OCI-LY1 (cell line): Measurements from ENCODE around the gene DFFB.

Source experiments
- H2AFZ ChIP-seq: fragments of 200-600 bp; sonication (generic), shearing (Covaris generic); 2 replicates; pipeline ENCODE4 v1.6.0; 2014; ENCODE audit warnings: antibody characterized with exemption, mild to moderate bottlenecking, low read length
- H3F3A ChIP-seq: fragments of 200-600 bp; sonication (generic), shearing (Covaris generic); 2 replicates; pipeline ENCODE4 v1.6.0; 2014; ENCODE audit warnings: mild to moderate bottlenecking, antibody characterized with exemption, low read length, moderate library complexity; ENCODE audit not compliant: insufficient read depth
- H3K27ac ChIP-seq: fragments of 200-600 bp; sonication (generic); 2 replicates; pipeline ENCODE4 v1.5.1; 2014; ENCODE audit warnings: low read length, mixed run types, mild to moderate bottlenecking, low read depth; ENCODE audit not compliant: poor library complexity, severe bottlenecking
- H3K27me3 ChIP-seq: fragments of 200-600 bp; sonication (generic); 2 replicates; pipeline ENCODE4 v1.6.0; 2014; ENCODE audit warnings: antibody characterized with exemption, mild to moderate bottlenecking, low read length, moderate library complexity; ENCODE audit not compliant: insufficient read depth
- H3K36me3 ChIP-seq: fragments of 200-600 bp; sonication (generic); 2 replicates; pipeline ENCODE4 v1.6.1; 2014; ENCODE audit warnings: mild to moderate bottlenecking, antibody characterized with exemption, low read length, moderate library complexity, mixed read lengths; ENCODE audit not compliant: insufficient read depth
- H3K4me1 ChIP-seq: fragments of 200-600 bp; sonication (generic); 2 replicates; pipeline ENCODE4 v1.5.1; 2014; ENCODE audit warnings: mild to moderate bottlenecking, low read length, moderate library complexity; ENCODE audit not compliant: insufficient read depth, severe bottlenecking
- H3K4me2 ChIP-seq: fragments of 200-600 bp; sonication (generic), shearing (Covaris generic); 2 replicates; pipeline ENCODE4 v1.6.1; 2014; ENCODE audit warnings: low read length
- H3K4me3 ChIP-seq: fragments of 200-600 bp; sonication (generic); 2 replicates; pipeline ENCODE4 v1.5.1; 2014; ENCODE audit warnings: low read length, low read depth, mild to moderate bottlenecking, mixed read lengths; ENCODE audit not compliant: poor library complexity, severe bottlenecking
- H3K79me2 ChIP-seq: fragments of 200-600 bp; shearing (Covaris generic); 2 replicates; pipeline ENCODE4 v1.6.1; 2016; ENCODE audit warnings: mixed run types, low read length, mixed read lengths; ENCODE audit not compliant: insufficient read depth
- H3K9ac ChIP-seq: fragments of 200-600 bp; sonication (generic), shearing (Covaris generic); 2 replicates; pipeline ENCODE4 v1.6.1; 2014; ENCODE audit warnings: mild to moderate bottlenecking, low read length, mixed read lengths
- H3K9me2 ChIP-seq: fragments of 200-600 bp; sonication (generic), shearing (Covaris generic); 2 replicates; pipeline ENCODE4 v1.6.1; 2014; ENCODE audit warnings: low read depth, mild to moderate bottlenecking, low read length, mixed read lengths
- H3K9me3 ChIP-seq: fragments of 200-600 bp; shearing (Covaris generic); 2 replicates; pipeline ENCODE4 v1.6.1; 2014; ENCODE audit warnings: low read length, mixed read lengths
- H4K20me1 ChIP-seq: fragments of 200-600 bp; sonication (generic), shearing (Covaris generic); 2 replicates; pipeline ENCODE4 v1.6.0; 2016; ENCODE audit warnings: mild to moderate bottlenecking, low read length; ENCODE audit not compliant: insufficient read depth
- CTCF ChIP-seq: fragments of 200-600 bp; sonication (generic), shearing (Covaris generic); IDR thresholded peaks from 2 replicates; pipeline ENCODE4 v1.5.1; 2017; ENCODE audit warnings: mild to moderate bottlenecking, antibody characterized with exemption, low read length, moderate library complexity, mixed read lengths
- EZH2 ChIP-seq: fragments of 200-600 bp; sonication (generic), shearing (Covaris generic); IDR thresholded peaks from 2 replicates; pipeline ENCODE4 v1.8.0; 2017; ENCODE audit warnings: borderline replicate concordance, mixed run types, mild to moderate bottlenecking, antibody characterized with exemption, low read length, moderate library complexity, mixed read lengths

Gene DFFB

GRCh38 chr1:3837685-3838084, 19.6 kb upstream of the DFFB start:
- TF ChIP-seq EZH2 (no peak), CTCF (no peak)
- H3K9ac ChIP-seq = no peak overlapping the region

GRCh38 chr1:3838788-3839187, 18.5 kb upstream of the DFFB start:
- TF ChIP-seq CTCF (no peak), EZH2 (no peak)
- H2AFZ ChIP-seq = no peak overlapping the region
- H3K9me2 ChIP-seq = no peaks in the 10 kb centered on the region
- no peaks in the 10 kb centered on the region for H3F3A ChIP-seq
- H3K4me1 ChIP-seq = no peaks in the 10 kb centered on the region
- H3K27me3 ChIP-seq = no peaks in the 10 kb centered on the region
- H3K9me3 ChIP-seq = peaks cover 9% of the 10 kb centered on the region
- no peaks in the 10 kb centered on the region for H3K79me2 ChIP-seq
- H3K9ac ChIP-seq = no peak overlapping the region
- H3K36me3 ChIP-seq = peaks cover 81% of the 10 kb centered on the region
- no peaks in the 10 kb centered on the region for H4K20me1 ChIP-seq
- H3K4me2 ChIP-seq = no peak overlapping the region
- H3K4me3 ChIP-seq = no peak overlapping the region
- H3K27ac ChIP-seq = no peak overlapping the region

More at GRCh38 chr1:3837685-3838084, 19.6 kb upstream of the DFFB start:
- H3K9me2 ChIP-seq = no peaks in the 10 kb centered on the region
- peaks cover 9% of the 10 kb centered on the region for H3K9me3 ChIP-seq
- no peaks in the 10 kb centered on the region for H3K79me2 ChIP-seq
- H3K27ac ChIP-seq = no peak overlapping the region
- no peak overlapping the region for H2AFZ ChIP-seq
- no peaks in the 10 kb centered on the region for H3K27me3 ChIP-seq
- peaks cover 80% of the 10 kb centered on the region for H3K36me3 ChIP-seq
- H3K4me1 ChIP-seq = no peaks in the 10 kb centered on the region
- H3K4me3 ChIP-seq = no peak overlapping the region
- H3K4me2 ChIP-seq = no peak overlapping the region
- no peaks in the 10 kb centered on the region for H4K20me1 ChIP-seq
- no peaks in the 10 kb centered on the region for H3F3A ChIP-seq

- peaks cover 88% of the 10 kb centered on the region for H3K36me3 ChIP-seq
Observed at GRCh38 chr1:3841491-3841890, 15.8 kb upstream of the DFFB start.

More at GRCh38 chr1:3841491-3841890, 15.8 kb upstream of the DFFB start:
- no peak for TF ChIP-seq EZH2
- TF ChIP-seq CTCF = no peak
- Histone ChIP-seq H3K9me3 (peaks cover 9% of the 10 kb centered on the region), H4K20me1 (no peaks in the 10 kb centered on the region), H3K79me2 (no peaks in the 10 kb centered on the region), H3K4me1 (peaks cover 5% of the 10 kb centered on the region), H3K4me2 (no peak overlapping the region), H3K27ac (no peak overlapping the region), H3K9ac (no peak overlapping the region), H3K4me3 (no peak overlapping the region), H3K27me3 (no peaks in the 10 kb centered on the region), H3K9me2 (no peaks in the 10 kb centered on the region), H2AFZ (no peak overlapping the region), H3F3A (no peaks in the 10 kb centered on the region)
